ENCODE data around the gene ESYT2. TPM values are rescaled to one million over a fixed set of nuclear protein-coding genes. Genes with fewer than 3 reads are reported as not detected.

ESYT2 gene
- total and polyA plus RNA-seq, 2 experiments from 2014 or later: 15.8 to 40.3 TPM

DNA sequence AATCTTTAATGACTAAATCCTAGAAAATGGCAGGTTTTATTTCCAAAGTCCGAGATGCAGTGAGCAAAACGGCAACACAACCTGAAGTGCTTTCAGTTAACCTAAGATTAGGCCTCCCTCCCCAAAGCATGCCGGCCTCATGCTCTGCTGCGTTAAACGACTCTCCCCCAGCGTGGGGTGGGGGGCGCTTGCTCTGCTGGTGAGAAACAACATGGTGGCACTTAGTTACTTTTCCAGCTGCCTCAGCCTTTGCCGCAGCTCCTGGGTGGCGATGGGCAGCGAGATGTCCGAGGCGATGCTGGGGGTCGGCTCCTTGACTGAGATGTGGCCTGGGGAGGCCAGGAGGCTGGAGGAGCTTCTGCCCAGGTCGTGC is 88.0 kb downstream of the ESYT2 start:
- TF ChIP-seq, protein P1, sequence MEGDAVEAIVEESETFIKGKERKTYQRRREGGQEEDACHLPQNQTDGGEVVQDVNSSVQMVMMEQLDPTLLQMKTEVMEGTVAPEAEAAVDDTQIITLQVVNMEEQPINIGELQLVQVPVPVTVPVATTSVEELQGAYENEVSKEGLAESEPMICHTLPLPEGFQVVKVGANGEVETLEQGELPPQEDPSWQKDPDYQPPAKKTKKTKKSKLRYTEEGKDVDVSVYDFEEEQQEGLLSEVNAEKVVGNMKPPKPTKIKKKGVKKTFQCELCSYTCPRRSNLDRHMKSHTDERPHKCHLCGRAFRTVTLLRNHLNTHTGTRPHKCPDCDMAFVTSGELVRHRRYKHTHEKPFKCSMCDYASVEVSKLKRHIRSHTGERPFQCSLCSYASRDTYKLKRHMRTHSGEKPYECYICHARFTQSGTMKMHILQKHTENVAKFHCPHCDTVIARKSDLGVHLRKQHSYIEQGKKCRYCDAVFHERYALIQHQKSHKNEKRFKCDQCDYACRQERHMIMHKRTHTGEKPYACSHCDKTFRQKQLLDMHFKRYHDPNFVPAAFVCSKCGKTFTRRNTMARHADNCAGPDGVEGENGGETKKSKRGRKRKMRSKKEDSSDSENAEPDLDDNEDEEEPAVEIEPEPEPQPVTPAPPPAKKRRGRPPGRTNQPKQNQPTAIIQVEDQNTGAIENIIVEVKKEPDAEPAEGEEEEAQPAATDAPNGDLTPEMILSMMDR (IDR thresholded peaks at IDR 0.05; ENCODE audit: low read depth, low read length): no peak
- H3K36me3 ChIP-seq: peaks cover 46% of the 10 kb centered on the region
- H3K27ac ChIP-seq: no peak overlapping the region
- H3K27me3 ChIP-seq: no peaks in the 10 kb centered on the region
- DNase-seq (ENCODE audit: low read depth in 1 of 2, low spot score in 1 of 2): no peak
- H3K4me3 ChIP-seq: no peak overlapping the region
- no peaks in the 10 kb centered on the region for H3K4me1 ChIP-seq (ENCODE audit: low read depth)
- H3K9me3 ChIP-seq (ENCODE audit: low read depth): no peaks in the 10 kb centered on the region

DNA sequence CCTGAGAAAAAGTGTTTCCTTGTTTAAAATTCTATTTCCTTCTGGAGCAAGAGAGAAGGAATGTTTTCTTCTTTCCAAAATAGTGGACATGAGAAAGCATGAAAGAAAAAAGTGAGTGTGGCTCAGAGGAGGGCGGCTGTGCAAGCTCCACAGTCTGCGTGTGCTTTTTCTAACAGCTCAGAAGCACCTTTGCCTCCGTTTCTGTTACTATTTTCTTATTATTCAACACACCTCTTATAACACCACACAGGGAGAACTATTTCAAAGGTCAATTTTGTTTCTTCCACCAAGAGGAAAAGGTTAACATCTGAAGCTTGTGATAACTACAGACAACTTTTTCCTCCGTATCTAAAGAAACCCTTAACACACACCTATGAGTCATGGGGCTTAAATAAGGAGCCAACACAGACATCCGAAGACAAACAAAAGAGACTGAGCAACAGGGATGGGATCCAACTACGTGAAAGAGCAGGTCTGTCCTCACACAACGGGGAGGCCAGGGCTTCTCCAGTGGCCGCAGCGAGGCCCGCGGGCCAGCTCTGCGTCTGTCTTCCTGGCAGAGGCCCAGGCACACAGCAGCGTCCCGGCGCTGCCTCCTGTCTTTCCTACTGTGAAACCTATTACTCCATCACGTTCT is 88.5 kb downstream of the ESYT2 start:
- H3K36me3 ChIP-seq: peaks cover 46% of the 10 kb centered on the region
- peak in 1 of 2 donors; percentile 97 for DNase-seq (ENCODE audit: low read depth in 1 of 2, low spot score in 1 of 2)
- no peaks in the 10 kb centered on the region for H3K4me1 ChIP-seq (ENCODE audit: low read depth)
- H3K4me3 ChIP-seq: no peak overlapping the region
- no peaks in the 10 kb centered on the region for H3K9me3 ChIP-seq (ENCODE audit: low read depth)
- no peaks in the 10 kb centered on the region for H3K27me3 ChIP-seq
- TF ChIP-seq, protein P1 (IDR thresholded peaks at IDR 0.05; ENCODE audit: low read depth, low read length): peak; percentile 20
- no peak overlapping the region for H3K27ac ChIP-seq

DNA sequence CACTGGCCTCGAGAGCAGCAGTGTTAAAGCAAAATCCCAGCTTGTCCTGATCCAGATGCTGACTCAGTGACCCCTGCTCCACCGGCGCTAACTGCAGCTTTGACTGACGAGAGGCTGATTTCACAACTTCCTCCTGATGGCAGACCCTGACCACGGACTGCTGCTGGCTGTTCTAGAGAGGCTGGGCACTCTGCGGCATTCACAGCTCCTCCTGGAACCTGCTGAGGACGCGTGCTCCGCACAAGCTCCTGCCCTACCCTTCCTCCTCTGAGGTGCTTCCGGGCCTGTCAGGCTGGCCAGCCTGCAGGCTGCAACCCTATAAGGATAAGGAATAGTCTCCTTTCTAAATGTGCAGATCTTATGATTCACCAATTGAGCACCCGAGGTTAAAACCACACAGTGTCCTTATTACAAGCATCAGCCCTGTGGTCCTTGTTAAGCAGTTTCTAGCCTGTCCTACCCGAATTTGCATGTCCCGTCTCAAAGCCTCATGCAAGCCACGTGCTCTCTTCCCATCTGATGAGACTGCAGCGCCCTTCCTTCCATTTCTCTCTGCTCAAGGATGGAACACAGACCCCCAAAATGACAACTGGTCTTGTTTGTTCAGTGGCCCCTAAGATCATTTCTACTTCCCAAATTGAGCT is 89.2 kb downstream of the ESYT2 start:
- Histone ChIP-seq H3K27me3 (no peaks in the 10 kb centered on the region), H3K9me3 (ENCODE audit: low read depth) (no peaks in the 10 kb centered on the region), H3K4me3 (no peak overlapping the region), H3K36me3 (peaks cover 46% of the 10 kb centered on the region), H3K4me1 (ENCODE audit: low read depth) (no peaks in the 10 kb centered on the region), H3K27ac (no peak overlapping the region)
- DNase-seq (ENCODE audit: low read depth in 1 of 2, low spot score in 1 of 2): peak in 1 of 2 donors; percentile 96
- TF ChIP-seq, protein P1 (IDR thresholded peaks at IDR 0.05; ENCODE audit: low read depth, low read length): no peak

DNA sequence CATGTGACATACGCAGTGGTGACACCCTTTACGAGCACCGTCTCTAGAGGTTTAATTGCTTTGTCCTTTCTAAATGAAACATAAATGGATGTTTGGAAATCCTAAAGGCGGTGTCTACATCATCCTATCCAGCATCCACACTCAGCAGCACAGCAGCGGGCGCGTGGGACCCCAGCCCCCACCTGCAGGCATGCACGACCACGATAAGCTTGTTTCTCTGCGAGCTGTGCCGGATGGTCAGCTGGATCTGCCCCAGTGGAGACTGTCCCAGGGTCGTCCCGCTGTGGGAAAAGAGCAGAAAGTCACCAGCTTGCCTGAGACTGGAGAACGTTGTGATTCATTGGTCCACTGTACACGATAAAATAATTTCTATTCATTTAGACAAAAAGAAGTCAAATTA is 90.5 kb downstream of the ESYT2 start:
- Histone ChIP-seq H3K27me3 (no peaks in the 10 kb centered on the region), H3K9me3 (ENCODE audit: low read depth) (no peaks in the 10 kb centered on the region), H3K36me3 (peaks cover 40% of the 10 kb centered on the region), H3K4me3 (no peak overlapping the region), H3K4me1 (ENCODE audit: low read depth) (no peaks in the 10 kb centered on the region), H3K27ac (no peak overlapping the region)
- TF ChIP-seq, protein P1 (IDR thresholded peaks at IDR 0.05; ENCODE audit: low read depth, low read length): no peak
- DNase-seq (ENCODE audit: low read depth in 1 of 2, low spot score in 1 of 2): no peak

DNA sequence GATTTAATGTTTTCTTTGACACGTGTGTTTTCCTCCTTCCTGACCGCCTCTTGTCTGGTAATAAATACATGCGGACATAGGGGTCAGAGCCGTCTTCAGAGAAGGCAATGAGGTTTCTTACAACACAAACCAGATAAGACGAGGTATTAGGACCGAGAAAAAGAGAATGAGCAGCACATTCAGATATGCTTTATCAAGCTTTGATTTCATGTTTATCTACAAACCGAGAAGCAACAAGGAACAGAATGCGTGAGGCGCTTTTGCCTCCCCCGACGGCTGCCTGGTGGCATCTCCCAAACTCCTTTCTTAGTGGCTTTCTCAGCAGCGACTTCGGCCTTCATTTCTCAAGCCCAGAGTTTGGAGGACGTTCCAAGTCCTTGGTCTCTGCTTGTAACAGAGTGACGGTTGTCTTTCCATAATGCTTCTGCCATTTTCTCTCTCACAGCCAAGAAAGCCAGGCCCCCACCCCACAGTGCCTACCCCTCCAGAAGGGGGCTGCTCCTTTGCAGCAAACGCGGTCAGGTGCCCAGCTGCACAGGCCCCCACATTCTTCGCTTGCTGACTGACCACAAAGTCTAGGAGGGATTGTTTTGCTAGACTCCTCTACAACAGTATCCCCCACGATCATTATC is 92.1 kb downstream of the ESYT2 start:
- H3K36me3 ChIP-seq: peaks cover 44% of the 10 kb centered on the region
- H3K4me1 ChIP-seq (ENCODE audit: low read depth): no peaks in the 10 kb centered on the region
- H3K27me3 ChIP-seq: no peaks in the 10 kb centered on the region
- no peaks in the 10 kb centered on the region for H3K9me3 ChIP-seq (ENCODE audit: low read depth)
- no peak for DNase-seq (ENCODE audit: low read depth in 1 of 2, low spot score in 1 of 2)
- TF ChIP-seq, protein P1 (IDR thresholded peaks at IDR 0.05; ENCODE audit: low read depth, low read length): no peak
- H3K4me3 ChIP-seq: no peak overlapping the region
- H3K27ac ChIP-seq: no peak overlapping the region

All from cardiac muscle cell (in vitro differentiated cells and primary cell).